Inflammatory macrophage treated with lipopolysaccharide for 4 hours (primary cell): ENCODE data around the gene SUGP2.
A peak's percentile ranks its signal among the peaks of the same experiment; 100 is the strongest.
"Not testable (repeated sequence)": the region's sequence is repeated elsewhere in the genome, so short reads cannot be mapped to it uniquely, and the experiment has no call there.

Experiments used
- DNase-seq: peaks from one replicate; pipeline ENCODE4 v3.0.0-alpha.2; 2020

The SUGP2 gene

GRCh38 chr19:18987456-18987855, 45.9 kb downstream of the SUGP2 start:
- DNase-seq: no peak

GRCh38 chr19:18985257-18985656, 48.1 kb downstream of the SUGP2 start:
- DNase-seq: peak; percentile 71

- no peak for DNase-seq
Measured at GRCh38 chr19:18984251-18984650, 49.1 kb downstream of the SUGP2 start.

GRCh38 chr19:18982669-18983068, 50.6 kb downstream of the SUGP2 start:
- no peak for DNase-seq

- no peak for DNase-seq
Measured at GRCh38 chr19:18980432-18981020, 52.8 kb downstream of the SUGP2 start.

DNA sequence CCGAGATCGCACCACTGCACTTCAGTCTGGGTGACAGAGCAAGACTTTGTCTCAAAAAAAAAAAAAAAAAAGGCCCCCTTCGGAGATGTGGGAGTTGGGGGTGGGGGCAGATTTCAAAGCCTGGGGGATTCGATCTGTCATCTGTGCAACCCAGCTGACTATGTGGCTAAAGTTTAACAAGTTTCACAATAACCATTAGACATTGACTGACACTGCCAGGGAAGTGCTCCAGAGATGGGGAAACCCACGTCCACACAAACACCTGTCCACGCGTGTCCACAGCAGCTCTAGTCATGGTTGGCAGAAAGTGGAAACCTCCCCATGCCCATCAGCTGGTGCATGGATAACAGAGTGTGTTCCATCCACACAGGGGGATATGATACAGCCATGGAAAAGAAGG, 54.7 kb downstream of the SUGP2 start:
- DNase-seq: no peak

DNA sequence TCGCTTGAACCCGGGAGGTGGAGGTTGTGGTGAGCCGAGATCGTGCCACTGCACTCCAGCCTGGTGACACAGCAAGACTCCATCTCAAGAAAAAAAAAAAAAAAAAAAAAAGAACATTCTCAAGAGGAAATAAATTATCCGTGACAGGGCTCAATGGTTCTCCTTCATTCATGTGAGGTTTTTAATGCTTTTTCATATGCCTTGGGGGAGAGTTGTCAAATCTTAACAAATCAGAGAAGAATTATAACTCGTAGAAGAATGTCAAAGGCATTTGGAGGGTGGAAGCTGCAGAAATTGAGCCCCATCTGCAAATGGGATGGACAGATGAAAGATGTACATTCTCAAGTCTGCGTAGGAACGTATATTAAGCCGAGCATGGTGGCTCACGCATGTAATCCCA, 57.4 kb downstream of the SUGP2 start:
- DNase-seq: no peak

GRCh38 chr19:18975011-18975410, 58.3 kb downstream of the SUGP2 start:
- DNase-seq: peak; percentile 45

- peak; percentile 15 for DNase-seq
Measured at GRCh38 chr19:18972851-18973250, 60.5 kb downstream of the SUGP2 start.

GRCh38 chr19:18972301-18972811, 61.0 kb downstream of the SUGP2 start:
- DNase-seq: peak; percentile 74

DNA sequence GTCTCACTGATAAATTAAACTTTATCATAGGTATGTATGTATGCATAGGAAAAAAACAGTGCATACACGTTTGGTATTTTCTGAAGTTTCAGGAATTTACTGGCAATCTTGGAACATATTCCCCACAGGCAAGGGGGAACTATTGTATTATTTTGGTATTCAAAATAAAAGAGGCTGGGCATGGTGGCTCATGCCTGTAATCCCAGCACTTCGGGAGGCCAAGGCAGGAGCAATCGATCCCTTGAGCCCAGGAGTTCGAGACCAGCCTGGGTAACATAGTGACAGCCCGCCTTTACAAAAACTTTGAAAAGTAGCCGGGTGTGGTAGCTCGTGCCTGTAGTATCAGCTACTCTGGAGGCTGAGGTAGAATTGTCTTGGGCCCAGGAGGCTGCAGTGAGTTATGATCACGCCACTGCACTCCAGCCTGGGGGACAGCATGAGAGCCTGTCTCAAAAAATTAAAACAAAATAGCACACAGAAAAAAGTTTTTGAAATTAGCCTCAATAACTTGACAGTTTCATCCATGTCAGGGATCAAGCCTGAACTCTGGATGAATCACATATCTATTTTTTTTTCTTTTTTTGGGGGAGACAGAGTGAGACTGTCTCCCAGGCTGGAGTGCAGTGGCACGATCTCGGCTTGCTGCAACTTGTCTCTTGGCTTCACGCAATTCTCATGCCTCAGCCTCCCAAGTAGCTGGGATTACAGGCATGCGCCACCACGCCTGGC, 63.2 kb downstream of the SUGP2 start:
- no peak for DNase-seq

DNA sequence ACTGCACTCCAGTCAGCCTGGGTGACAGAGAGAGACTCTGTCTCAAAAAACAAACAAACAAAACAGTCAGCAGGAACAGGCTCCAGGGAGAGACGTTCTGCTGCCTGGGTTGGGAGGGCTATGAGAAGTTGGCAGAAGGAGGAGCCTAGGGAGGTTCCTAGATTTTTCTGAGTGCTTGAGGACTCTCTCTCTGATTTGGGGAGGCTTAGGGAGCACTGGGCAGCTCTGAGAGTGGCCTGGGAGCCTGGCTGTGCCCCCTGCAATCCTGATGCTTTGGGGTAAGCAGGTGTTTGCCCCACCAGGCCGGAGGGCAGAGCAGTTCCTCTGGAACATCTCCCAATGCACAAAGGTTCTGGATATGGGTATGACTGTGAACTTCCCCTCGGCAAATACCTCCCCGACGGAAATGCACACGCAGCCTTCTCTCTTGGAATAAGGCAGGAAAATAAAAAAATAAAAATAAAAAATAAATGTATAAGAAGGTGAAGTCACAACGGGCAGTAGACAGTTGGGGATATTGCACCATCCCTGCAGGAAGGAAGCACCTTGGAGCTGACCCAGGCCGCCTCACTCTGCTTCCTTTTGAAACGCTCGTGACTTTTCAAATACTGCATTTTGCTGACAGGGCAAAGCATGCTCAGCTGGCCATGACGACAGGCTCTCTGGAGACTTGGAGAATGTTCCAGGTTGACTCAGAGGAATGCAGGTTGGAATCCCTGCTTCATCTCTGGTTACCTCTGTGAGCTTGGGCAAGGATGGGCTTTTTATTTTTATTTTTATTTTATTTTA, 65.8 kb downstream of the SUGP2 start:
- DNase-seq: peak; percentile 66

DNA sequence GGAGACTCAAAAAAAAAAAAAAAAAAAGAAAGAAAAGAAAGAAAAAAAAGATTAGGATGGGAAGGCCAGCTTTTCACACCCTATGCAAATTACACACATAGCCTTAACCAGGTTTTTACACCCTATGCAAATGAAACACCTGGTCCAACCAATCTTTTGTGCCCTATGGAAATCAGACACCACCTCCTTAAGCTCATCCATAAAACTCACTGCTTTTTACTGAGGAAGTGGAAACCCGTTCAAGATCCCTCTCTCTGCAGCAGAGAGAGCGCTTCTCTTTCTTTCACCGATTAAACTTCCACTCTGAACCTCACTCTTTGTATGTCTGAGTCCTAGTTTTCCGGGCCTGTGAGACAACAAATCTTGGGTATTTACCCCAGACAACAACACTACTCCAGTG, 67.0 kb downstream of the SUGP2 start:
- no peak for DNase-seq

DNA sequence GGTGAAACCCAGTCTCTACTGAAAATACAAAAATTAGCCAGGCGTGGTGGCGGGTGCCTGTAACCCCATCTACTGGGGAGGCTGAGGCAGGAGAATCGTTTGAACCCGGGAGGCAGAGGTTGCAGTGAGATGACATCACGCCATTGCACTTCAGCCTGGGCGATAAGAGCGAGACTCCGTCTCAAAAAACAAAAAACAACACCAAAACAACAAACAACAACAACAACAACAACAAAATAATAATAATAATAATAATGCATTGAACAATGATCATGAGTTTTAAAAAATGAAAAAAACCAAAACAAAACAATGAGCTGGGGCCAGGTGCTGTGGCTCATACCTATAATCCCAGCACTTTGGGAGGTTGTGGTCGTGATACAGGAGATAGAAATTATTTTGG, 69.2 kb downstream of the SUGP2 start:
- no peak for DNase-seq

DNA sequence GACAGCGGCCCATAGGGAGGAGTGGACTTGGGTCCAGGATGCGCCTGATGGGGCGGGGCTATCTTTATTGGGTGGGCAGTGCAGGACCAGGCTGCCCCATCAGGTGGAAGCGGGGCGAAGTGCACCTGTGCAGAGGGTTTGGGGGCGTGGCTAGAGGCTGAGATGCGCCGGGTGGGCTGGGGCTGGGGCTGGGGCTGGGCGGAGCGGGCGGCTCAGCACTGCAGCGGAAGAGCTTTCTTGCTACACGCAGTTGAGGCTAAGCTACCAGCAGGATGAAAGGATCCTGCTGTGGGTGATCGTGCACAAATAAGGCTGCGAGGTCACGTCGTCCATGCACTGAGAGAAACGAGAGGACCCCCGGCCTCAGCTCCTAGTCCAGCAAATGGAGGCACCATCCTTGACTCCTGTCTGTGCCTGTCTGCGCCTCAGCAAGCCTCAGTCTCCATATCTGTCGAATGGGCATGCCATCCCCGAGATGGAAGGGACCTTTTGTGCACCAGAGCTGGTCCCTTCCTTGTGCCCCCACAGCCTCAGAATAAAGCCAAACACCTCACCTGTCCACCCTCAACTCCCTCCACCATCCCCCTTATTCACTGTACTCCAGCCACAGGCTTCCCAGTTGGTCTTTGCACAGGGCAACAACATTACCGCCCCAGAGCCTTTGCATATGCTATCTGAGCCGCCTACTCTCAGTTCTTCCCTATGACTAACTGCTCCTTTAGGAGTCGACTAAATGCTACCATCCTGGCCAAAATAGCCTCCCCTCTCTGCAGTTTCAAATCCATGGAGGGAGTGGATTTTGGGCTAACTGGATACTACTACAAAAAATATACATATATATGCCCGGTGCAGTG, 71.3 kb downstream of the SUGP2 start:
- DNase-seq: no peak

DNA sequence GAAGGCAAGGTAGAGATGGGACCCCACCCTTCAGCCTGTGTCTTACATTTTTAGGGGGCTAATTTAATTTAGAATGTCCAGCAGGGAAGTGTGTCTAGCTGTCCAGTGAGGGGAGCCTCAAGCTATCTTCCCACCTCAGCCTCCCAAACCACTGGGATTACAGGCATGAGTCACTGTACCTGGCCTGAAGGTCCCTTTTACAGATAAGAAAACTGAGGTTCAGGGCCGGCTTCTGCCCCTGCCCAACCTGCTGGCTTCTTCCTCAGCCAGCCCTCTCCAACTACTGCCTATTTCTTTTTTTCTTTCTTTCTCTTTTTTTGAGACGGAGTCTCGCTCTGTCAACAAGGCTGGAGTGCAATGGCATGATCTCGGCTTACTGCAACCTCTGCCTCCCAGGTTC, 72.9 kb downstream of the SUGP2 start:
- DNase-seq: no peak

DNA sequence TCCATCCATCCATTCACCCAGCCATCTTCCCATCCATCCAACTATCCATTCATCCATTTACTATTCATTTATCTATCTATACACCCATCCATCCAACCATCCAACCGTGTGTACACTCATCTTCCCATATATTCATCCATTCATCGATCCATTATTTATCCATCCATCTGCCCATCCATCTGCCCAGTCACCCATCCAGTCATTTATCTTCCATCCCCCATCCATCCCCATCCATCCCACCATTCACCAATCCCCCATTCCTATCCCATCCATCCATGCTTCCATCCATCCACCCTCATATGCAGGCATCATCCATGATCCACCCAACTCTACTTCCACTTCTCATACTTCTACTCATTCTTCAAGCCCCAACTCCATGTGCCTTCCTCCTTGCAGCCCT, 78.3 kb downstream of the SUGP2 start:
- no peak for DNase-seq

DNA sequence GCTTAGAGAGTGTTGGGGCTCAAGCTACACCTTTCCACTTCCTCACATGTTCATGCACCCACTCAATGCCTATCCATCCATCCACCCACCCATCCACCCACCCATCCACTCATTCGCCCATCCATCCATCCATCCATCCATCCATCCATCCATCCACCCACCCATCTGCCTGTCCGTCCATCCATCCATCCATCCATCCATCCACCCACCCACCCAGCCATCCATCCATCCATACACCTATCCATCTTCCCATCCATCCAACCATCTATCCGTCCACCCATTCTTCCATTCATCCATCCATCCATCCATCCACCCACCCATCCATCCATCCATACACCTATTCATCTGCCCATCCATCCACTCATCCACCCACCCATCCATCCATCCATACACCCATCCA, 79.2 kb downstream of the SUGP2 start:
- no peak for DNase-seq

DNA sequence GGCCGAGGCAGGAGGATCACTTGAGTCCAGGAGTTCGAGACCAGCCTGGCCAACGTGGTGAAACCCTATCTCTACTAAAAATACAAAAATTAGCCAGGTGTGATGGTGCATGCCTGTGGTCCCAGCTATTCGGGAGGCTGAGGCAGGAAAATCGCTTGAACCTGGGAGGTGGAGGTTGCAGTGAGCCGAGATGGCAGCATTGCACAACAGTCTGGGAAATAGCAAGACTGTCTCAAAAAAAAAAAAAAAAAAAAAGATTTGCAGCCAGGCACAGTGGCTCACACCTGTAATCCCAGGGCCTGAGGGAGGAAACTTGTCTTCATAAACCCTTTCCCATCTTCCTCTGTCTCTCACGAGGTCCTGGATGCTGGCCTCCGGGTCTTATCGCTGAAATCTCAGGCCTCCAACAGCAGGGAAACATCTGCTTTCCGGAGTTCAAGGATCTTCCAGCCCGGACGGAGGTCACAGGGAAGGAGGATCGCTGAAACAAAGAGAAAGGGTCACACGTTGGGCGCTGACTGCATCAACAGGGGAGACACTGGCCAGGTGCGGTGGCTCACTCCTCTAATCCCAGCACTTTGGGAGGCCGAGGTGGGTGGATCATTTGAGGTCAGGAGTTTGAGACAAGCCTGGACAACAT, 80.8 kb downstream of the SUGP2 start:
- not testable (repeated sequence) for DNase-seq

GRCh38 chr19:18951721-18952281, 81.5 kb downstream of the SUGP2 start:
- no peak for DNase-seq

GRCh38 chr19:18949858-18950257, 83.5 kb downstream of the SUGP2 start:
- no peak for DNase-seq

- DNase-seq: no peak
Measured at GRCh38 chr19:18948976-18949356, 84.4 kb downstream of the SUGP2 start.
